Fibroblast of peridontal ligament (primary cell): ENCODE results near the gene PTPRN2.
A peak's percentile ranks its signal among the peaks of the same experiment; 100 is the strongest.

Experiments used
- DNase-seq: peaks from one replicate; pipeline ENCODE4 v3.0.0-alpha.2; 2010; ENCODE audit errors: extremely low read depth

The PTPRN2 gene

DNA sequence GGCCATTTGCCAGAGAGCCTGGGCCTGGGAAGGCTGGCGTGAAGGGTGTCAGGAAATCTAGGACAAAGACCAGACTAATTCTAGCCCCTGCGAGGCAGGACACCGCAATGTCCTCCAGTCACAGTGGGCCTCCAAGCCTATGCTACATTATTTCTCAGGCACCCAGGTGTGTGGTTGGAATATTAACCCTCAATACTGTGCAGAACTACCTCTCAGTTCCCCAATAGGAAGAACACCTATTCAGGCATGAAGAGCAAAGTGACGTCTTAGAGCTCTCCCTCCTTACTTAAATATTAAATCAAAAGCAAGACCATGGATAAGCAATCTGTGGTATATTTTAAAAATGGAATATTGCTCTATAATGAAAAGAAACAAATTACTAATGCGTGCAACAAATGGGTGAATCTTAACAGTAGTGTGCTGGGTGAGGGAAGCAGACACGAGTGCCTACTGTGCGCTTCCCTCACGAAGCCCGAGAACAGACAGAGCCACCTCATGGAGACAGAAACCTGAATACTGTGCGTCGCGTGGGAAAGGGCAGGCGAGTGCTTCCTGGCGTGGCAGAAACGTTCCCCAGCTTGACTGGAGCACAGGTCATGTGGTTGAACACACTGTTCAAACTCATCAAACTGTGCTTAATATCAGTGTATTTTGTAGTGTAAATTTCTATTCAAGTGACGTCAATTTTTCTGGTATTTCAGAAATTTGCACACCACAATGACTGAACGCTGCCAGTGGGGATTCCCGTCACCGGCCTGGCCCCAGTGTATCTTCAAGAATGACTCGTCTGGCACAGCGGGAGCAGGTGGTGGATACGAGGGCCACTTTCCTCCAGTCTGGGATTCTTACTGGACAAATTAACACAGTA is 15.5 kb upstream of the PTPRN2 start:
- DNase-seq: peak; percentile 13

- DNase-seq: no peak
Measured at GRCh38 chr7:158602041-158602440, 14.4 kb upstream of the PTPRN2 start.

DNA sequence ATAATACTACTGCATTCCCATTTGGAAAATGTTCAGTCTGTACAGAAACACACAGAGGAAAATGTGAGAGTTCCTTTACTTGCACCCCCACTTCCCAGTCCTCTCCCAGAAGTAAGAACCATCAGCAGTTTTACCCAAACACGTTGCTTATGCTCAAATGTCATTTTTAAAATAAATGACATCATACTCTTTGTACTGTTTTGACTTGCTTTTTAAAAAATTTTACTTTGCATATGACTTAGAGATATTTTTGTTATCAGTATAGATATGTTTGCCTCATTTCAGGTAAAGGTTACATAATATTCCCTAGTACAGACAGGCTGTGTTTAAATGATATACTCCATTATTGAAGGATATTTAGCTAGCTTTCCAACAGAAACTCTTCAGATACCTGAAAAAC is 13.5 kb upstream of the PTPRN2 start:
- no peak for DNase-seq

DNA sequence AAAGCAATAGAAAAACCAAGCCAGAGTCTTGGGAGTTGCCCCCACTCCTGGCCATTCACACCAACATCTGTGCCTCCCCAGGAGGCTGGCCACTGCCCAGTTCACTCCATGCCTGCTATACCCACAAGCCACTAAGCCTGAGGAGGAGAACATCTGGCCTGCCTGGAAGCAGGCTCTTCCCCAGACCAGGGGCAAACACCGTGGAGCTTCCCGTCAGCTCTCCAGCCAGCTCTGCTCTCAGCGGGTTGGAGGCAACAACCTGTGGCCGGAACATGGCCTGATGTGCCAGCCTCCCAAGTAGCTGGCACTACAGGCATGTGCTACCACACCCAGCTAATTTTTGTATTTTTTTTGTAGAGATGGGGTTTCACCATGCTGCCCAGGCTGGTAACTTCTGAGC is 9.1 kb upstream of the PTPRN2 start:
- no peak for DNase-seq

DNA sequence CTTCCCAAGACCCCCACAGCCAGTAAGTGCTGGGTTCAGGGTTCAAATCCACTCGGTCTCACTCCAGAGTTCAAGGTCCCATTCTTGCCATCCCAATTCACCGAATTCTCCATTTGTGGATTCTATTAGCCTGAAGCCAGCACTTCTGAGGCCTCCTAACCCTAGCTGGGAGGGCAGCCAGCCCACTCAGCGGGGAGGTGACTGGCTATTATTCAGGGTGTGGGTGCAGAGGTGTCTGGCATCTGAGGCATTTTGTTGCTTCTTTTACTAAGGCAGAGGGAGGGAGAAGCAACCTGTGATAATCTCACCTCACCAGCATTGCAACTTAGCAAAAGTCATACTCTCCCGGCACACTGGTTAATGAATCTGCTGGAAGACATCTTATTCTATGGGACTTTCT is 8.7 kb upstream of the PTPRN2 start:
- DNase-seq: no peak

DNA sequence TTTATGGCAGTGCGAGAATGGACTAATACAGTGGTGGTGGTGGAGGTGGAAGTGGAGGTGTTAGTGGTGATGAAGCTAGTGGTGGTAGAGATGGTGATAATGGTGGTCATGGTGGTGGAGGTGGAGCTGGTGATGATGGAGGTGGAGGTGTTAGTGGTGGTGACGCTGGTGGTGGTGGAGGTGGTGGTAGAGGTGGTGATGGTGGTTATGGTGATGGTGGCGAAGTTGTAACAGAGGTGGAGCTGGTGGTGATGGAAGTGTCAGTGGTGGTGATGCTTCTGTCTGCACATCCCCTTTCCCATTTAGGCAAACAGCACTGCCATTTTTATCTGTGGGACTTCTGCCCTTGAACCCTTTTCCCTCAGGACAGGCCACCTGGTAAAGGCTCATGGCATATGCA is 7.4 kb upstream of the PTPRN2 start:
- peak; percentile 24 for DNase-seq

- DNase-seq: no peak
Measured at GRCh38 chr7:158592541-158592940, 4.9 kb upstream of the PTPRN2 start.

GRCh38 chr7:158591944-158592343 is 4.3 kb upstream of the PTPRN2 start:
- DNase-seq: no peak

DNA sequence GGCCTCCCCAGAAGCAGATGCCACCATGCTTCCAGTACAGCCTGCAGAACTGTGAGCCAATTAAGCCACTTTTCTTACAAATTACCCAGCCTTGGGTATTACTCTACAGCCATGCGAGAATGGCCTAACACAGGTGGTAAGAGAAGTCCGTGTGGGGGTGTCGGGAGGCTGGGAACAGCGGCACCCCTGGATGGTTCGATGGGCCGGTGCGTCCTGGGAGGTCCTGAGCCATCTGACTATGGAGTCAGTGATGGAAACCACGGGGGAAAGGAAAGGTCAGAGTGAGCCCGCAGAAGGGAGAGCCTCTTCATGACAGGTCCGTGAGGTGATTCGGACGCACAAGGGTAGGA is 2.5 kb upstream of the PTPRN2 start:
- no peak for DNase-seq

GRCh38 chr7:158589653-158590052 is 2.0 kb upstream of the PTPRN2 start:
- no peak for DNase-seq

DNA sequence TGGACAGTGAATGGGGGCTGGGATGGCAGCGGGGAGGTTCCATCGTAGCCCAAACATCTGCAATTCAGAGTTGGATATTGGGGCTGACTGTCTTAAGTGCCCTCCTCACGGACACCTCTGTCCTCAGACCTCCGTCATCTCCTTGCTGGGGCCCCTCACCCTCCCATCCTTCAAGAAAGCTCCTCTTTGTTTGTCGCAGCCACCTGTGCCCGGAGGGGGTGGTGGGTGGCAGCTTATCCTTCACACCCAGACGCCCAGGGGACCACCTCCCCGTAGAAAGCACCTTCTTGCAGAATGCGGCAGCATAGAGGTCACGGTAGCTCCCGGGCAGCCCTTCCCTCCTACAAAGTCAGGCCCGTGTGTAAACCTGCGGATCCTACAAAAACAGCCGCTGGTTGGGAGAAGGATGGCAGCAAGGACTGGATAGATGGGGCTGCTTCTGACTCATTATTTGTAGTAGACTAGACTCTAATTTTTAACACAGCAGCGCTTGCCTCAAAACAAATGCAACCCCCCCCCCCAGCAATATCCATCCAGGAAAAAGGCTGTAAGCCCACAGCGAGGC is 1.3 kb upstream of the PTPRN2 start:
- no peak for DNase-seq

- no peak for DNase-seq
Measured at GRCh38 chr7:158588085-158588877, 658 bp upstream of the PTPRN2 start.

- no peak for DNase-seq
Measured at GRCh38 chr7:158586499-158587161, 993 bp downstream of the PTPRN2 start.

- no peak for DNase-seq
Measured at GRCh38 chr7:158585721-158586498, 1.7 kb downstream of the PTPRN2 start.

- DNase-seq: no peak
Measured at GRCh38 chr7:158584407-158584806, 3.2 kb downstream of the PTPRN2 start.

DNA sequence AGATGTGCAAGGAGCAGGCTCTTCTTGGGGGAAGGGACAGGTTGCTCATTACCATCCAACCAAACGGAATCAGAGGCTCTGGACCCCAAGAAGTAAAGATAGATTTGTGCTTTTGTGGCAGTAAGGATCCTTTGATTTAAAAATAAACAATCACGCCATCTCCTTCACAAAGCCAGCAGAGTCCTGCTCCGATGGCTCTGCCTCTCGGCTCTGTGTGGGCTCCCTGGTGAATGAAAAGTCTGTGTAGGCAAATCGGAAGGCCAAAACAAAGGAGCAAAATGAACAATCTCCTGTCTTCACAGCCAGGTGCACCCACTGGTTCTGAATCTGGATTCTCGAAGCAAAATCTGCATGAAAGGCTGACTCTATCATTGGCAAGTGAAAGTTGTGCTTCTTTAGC is 3.8 kb downstream of the PTPRN2 start:
- no peak for DNase-seq

DNA sequence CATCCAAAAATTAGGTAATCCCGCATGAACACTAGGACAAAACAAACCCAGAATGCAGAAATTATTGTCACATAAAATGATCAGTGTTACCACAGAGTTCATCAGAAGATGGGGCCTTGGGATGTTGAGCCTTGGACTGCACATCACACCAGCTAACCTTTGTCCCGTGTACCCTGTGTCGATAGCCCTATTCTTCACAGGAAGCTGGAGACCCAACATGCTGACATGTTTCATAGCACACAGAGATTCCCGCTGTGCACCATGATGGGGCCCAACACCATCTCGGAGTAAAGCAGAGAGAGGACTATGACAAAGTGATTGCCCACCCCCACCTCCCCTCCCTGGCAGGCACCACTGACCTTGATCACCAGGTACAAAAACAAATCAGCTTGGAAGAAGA is 4.5 kb downstream of the PTPRN2 start:
- DNase-seq: no peak

DNA sequence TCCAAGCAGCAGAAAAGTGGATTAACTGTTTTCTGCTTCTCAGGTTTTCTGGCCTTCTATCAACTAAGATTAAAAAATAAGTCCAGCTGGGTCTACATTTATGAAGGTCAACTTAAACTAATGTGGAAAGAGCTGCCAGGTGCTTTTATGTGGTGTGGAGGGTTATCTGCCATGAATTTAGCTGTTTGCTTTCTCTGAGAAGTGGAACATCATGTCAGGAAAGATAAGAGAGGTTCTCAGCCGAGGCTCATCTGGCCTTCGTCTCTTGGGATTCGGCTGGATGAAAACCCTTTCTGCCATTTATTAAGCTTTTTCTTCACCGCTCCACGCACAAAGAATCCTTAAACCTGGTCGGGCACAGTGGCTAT is 5.5 kb downstream of the PTPRN2 start:
- DNase-seq: no peak

- DNase-seq: no peak
Measured at GRCh38 chr7:158581440-158582088, 6.1 kb downstream of the PTPRN2 start.

DNA sequence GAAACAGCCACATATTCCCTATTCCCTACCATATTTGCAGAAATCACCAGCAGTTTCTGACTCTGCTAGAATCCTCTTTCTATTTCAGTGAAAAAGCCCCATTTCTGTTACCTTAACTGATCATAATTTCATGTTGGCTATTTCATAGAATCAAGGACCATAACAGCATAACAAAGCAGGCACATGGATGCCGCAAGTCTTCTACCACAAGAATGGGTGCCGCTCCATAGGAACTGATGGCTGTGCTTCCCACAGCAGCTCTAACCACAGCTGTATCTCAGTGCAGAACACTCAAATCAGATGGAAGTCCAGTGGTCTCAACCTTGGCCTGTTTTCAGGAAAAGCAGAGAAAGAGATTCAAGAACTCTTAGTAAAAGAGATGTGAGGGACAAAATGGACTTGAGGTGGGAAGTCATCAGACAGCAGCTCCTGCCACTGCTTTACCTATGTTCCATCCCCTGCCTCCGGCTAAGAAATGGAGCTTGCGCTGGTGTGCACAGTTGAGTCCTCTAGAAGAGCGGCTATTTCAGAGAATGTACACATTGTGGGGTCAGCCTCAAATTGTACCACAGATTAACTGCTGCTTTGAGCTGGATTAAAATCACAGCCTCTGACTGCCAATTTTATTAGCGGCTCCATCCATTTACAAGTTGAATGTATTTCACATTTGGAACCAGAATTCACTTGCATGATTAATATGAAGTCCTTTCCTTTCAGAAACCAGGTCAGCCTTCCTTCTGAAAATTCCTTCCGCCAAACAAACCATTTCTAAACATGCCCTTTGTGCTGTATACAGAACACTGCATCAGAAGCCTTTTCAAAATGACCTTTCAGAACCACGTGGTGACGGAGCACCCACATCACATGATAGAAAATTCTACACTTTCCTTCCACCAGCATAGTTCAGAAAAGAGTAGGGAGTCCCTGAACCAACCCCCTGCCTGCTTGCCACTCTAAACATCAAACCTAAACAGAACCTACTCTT is 7.7 kb downstream of the PTPRN2 start:
- no peak for DNase-seq
